Fibroblast of mammary gland (primary cell): Measurements from ENCODE around the gene FBLN1.
"Not testable (repeated sequence)": the region's sequence is repeated elsewhere in the genome, so short reads cannot be mapped to it uniquely, and the experiment has no call there.

Source experiments
- DNase-seq: peaks from one replicate; pipeline ENCODE4 v3.0.0-alpha.2; 2010; ENCODE audit warnings: low read depth
- H3K4me3 ChIP-seq: 2 replicates; pipeline ENCODE4 v1.5.1; 2011; ENCODE audit warnings: low read depth, mild to moderate bottlenecking, low read length, moderate library complexity; ENCODE audit not compliant: control insufficient read depth
- TF ChIP-seq, protein P1 (sequence below): conservative IDR thresholded peaks from 2 replicates; pipeline ENCODE4 v1.5.1; 2011; ENCODE audit warnings: low read depth, low read length, inconsistent platforms; ENCODE audit not compliant: control insufficient read depth, insufficient read depth

The FBLN1 gene

GRCh38 chr22:45602004-45602733 lies 99.5 kb downstream of the FBLN1 start:
- H3K4me3 ChIP-seq = no peak overlapping the region
- TF ChIP-seq, protein P1, sequence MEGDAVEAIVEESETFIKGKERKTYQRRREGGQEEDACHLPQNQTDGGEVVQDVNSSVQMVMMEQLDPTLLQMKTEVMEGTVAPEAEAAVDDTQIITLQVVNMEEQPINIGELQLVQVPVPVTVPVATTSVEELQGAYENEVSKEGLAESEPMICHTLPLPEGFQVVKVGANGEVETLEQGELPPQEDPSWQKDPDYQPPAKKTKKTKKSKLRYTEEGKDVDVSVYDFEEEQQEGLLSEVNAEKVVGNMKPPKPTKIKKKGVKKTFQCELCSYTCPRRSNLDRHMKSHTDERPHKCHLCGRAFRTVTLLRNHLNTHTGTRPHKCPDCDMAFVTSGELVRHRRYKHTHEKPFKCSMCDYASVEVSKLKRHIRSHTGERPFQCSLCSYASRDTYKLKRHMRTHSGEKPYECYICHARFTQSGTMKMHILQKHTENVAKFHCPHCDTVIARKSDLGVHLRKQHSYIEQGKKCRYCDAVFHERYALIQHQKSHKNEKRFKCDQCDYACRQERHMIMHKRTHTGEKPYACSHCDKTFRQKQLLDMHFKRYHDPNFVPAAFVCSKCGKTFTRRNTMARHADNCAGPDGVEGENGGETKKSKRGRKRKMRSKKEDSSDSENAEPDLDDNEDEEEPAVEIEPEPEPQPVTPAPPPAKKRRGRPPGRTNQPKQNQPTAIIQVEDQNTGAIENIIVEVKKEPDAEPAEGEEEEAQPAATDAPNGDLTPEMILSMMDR = no peak
- DNase-seq = no peak

DNA sequence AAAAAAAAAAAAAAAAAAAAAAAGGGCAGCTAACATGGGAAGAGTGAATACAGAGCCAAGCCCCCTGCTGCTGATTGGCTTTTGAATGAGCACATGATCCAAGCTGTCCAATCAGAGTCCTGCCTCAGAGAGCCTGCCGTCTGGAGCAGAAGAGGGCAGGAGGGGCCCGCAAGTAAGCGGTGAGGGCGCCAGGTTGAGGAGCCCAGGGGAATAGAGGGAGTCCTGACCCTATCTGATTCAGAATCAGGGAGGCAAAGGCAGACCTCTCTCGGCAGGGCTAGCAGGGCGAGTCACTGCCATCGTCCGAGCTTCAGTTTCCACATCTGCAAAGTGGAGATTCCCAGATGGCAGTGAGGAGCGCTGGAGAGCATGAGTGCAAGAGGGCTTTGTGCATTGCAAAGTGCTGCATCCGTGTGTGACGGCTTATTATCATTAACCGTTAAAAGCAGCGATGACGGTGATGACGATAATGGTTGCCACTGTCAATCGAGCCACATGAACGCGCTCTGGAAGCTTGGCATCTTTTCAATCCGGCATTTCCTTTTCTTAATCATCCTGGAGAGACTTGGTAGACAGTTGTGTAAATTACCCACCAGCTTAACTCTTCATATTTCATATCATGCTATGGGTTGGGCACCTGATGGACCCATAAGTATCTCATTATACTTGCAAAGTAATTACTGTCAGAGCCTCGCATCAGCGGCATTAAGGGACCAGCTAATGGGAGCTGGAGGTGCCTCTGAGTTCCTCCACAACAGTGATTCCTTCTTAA lies 100.3 kb downstream of the FBLN1 start:
- TF ChIP-seq, protein P1 = no peak
- peak; percentile 85 for DNase-seq
- no peak overlapping the region for H3K4me3 ChIP-seq

GRCh38 chr22:45603619-45604018 lies 100.9 kb downstream of the FBLN1 start:
- no peak overlapping the region for H3K4me3 ChIP-seq
- DNase-seq = no peak
- TF ChIP-seq, protein P1 = no peak

DNA sequence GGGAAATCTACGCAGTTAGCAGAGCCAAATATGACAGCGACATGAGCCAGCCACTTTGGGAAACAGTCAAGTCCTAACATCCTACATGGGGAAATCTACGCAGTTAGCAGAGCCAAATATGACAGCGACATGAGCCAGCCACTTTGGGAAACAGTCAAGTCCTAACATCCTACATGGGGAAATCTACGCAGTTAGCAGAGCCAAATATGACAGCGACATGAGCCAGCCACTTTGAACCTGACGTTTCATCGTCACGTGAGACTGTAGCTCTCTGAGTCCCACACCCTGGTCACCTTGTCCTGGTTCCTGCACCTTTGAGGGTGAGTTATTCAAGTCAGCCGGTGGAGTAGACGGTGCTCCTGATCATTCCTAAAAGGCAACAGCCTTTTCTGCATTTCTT lies 105.4 kb downstream of the FBLN1 start:
- not testable (repeated sequence) for H3K4me3 ChIP-seq
- DNase-seq = peak; percentile 62

- TF ChIP-seq, protein P1 = no peak
- no peak overlapping the region for H3K4me3 ChIP-seq
- DNase-seq = peak; percentile 79
Observed at GRCh38 chr22:45608763-45609180, 106.1 kb downstream of the FBLN1 start.

GRCh38 chr22:45612451-45612901 lies 109.8 kb downstream of the FBLN1 start:
- peak overlapping the region; percentile 12 for H3K4me3 ChIP-seq
- TF ChIP-seq, protein P1 = no peak
- peak; percentile 93 for DNase-seq

DNA sequence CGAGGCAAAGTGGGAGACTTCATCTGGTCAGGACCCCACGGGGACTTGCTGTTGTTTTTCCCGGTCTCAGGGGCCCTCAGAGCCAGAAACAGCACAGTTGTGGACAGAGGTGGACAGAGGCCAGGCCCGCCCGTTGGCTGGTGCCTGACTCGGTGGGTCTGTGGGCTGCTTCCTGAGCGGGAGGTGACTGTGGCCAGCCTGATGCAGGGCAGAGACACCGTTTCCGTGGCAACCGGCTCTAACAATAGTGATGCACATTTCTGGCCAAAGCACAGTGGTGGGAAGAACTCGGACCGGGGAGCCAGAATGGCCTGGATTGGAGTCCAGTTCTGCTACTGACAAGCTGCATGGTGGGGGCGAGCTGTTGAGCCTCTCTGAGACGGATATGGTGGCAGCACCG lies 110.3 kb downstream of the FBLN1 start:
- peak; percentile 45 for DNase-seq
- TF ChIP-seq, protein P1 = no peak
- peak overlapping the region; percentile 11 for H3K4me3 ChIP-seq
